Progenitor cell of endocrine pancreas (in vitro differentiated cells): ENCODE results near the gene NUAK1. TPM values are rescaled to one million over a fixed set of nuclear protein-coding genes. Genes with fewer than 3 reads are reported as not detected.

Experiments used
- DNase-seq: peaks from one replicate; pipeline ENCODE4 v3.0.0; 2021; ENCODE audit warnings: low spot score; ENCODE audit not compliant: unreplicated experiment
- H3K27ac Mint-ChIP-seq: 2 replicates; pipeline ENCODE4 v1.8.0; 2021; ENCODE audit warnings: mild to moderate bottlenecking, moderate library complexity, mixed read lengths
- H3K27me3 Mint-ChIP-seq: 2 replicates; pipeline ENCODE4 v1.8.0; 2021; ENCODE audit warnings: mixed read lengths
- H3K36me3 Mint-ChIP-seq: 2 replicates; pipeline ENCODE4 v1.8.0; 2022; ENCODE audit warnings: mixed read lengths; ENCODE audit not compliant: insufficient read depth
- H3K4me1 Mint-ChIP-seq: 2 replicates; pipeline ENCODE4 v1.8.0; 2021; ENCODE audit warnings: low read depth, mixed read lengths
- H3K4me3 Mint-ChIP-seq: 2 replicates; pipeline ENCODE4 v1.8.0; 2021; ENCODE audit warnings: low read depth, mild to moderate bottlenecking, moderate library complexity, mixed read lengths
- H3K9me3 Mint-ChIP-seq: 2 replicates; pipeline ENCODE4 v1.8.0; 2021; ENCODE audit warnings: low read depth, mixed read lengths
- CTCF ChIP-seq: fragments of 200-600 bp; sonication (generic); IDR thresholded peaks from one replicate; pipeline ENCODE4 v1.5.0; 2021; ENCODE audit warnings: antibody characterized with exemption, mild to moderate bottlenecking; ENCODE audit not compliant: unreplicated experiment
- total RNA-seq: library from RNA; stranded (reverse); gene quantifications from 2 replicates; pipeline ENCODE4 v1.2.1, GENCODE V29; 2021

The NUAK1 gene
- total RNA-seq, 1 donor from 2014 or later: 7.6 TPM

GRCh38 chr12:106066051-106066705 is 72.6 kb downstream of the NUAK1 start:
- Mint-ChIP-seq H3K9me3 (no peaks in the 10 kb centered on the region), H3K36me3 (peaks cover 21% of the 10 kb centered on the region), H3K27ac (no peak overlapping the region), H3K27me3 (no peaks in the 10 kb centered on the region), H3K4me1 (no peaks in the 10 kb centered on the region), H3K4me3 (no peak overlapping the region)
- DNase-seq: no peak
- no peak for TF ChIP-seq CTCF

- Mint-ChIP-seq H3K4me1 (no peaks in the 10 kb centered on the region), H3K27ac (no peak overlapping the region), H3K27me3 (no peaks in the 10 kb centered on the region), H3K4me3 (no peak overlapping the region), H3K36me3 (peaks cover 21% of the 10 kb centered on the region), H3K9me3 (no peaks in the 10 kb centered on the region)
- no peak for DNase-seq
- no peak for TF ChIP-seq CTCF
These were observed 73.2 kb downstream of the NUAK1 start for GRCh38 chr12:106065506-106065905.

GRCh38 chr12:106064721-106065021 is 74.1 kb downstream of the NUAK1 start:
- no peak overlapping the region for H3K4me3 Mint-ChIP-seq
- DNase-seq: no peak
- no peak overlapping the region for H3K27ac Mint-ChIP-seq
- peaks cover 13% of the 10 kb centered on the region for H3K36me3 Mint-ChIP-seq
- no peaks in the 10 kb centered on the region for H3K9me3 Mint-ChIP-seq
- H3K27me3 Mint-ChIP-seq: no peaks in the 10 kb centered on the region
- H3K4me1 Mint-ChIP-seq: no peaks in the 10 kb centered on the region
- no peak for TF ChIP-seq CTCF

DNA sequence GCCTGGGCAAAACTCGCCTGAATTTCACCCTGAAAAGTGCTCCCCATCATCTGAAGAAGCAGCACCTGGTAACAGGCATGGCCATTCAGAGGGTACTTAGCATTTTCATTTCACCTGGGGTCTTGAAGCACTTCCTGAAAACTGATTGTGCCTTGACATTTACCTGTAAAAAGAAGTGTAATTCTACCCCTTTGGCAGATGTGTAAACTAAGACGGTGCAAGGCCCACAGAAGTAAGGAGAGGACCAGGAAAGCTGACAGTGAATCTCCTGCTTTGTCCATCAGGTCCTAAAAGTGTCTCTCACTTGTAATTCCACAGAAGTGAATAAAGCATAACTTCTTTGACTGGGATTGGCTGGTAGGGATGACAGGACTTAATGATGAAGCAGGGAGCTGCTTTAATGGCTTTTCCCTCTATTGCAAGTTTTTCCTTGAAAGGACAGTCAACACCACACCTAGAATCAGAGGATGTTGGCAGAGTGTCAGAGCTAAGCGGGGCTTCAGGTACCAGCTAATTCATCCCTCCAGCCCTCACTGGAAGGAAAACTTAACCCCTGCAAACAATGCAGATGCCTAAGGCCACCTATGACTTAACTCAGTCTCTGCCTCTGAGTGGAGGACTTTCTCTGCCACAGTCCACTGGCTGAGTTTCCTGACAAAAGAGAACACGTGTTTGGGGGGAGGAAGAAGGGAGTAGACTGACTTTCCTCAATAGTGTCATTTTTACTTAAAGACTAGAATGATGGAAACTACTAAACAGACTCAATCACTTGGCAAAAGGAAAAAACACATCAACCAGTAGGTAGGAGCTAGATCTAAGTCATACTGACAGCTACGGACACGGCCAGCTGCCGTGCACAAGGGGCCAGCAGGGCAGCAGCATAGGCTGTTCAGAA is 74.7 kb downstream of the NUAK1 start:
- H3K27me3 Mint-ChIP-seq: no peaks in the 10 kb centered on the region
- no peak for DNase-seq
- no peak overlapping the region for H3K27ac Mint-ChIP-seq
- peaks cover 9% of the 10 kb centered on the region for H3K36me3 Mint-ChIP-seq
- H3K4me3 Mint-ChIP-seq: no peak overlapping the region
- no peaks in the 10 kb centered on the region for H3K9me3 Mint-ChIP-seq
- no peak for TF ChIP-seq CTCF
- no peaks in the 10 kb centered on the region for H3K4me1 Mint-ChIP-seq

GRCh38 chr12:106062693-106063092 is 76.1 kb downstream of the NUAK1 start:
- H3K9me3 Mint-ChIP-seq: no peaks in the 10 kb centered on the region
- no peak for DNase-seq
- no peaks in the 10 kb centered on the region for H3K4me1 Mint-ChIP-seq
- no peak for TF ChIP-seq CTCF
- H3K36me3 Mint-ChIP-seq: peaks cover 8% of the 10 kb centered on the region
- H3K27ac Mint-ChIP-seq: no peak overlapping the region
- no peaks in the 10 kb centered on the region for H3K27me3 Mint-ChIP-seq
- no peak overlapping the region for H3K4me3 Mint-ChIP-seq
